Thoracic aorta (tissue), 2 donors: ENCODE results near the gene ZNF789. TPM values are rescaled to one million over a fixed set of nuclear protein-coding genes. Genes with fewer than 3 reads are reported as not detected.

Experiments used
- ATAC-seq: fragments of 150-250 bp; one replicate; pipeline ENCODE4 v1.8.0; 2017; ENCODE audit warnings: low read depth; ENCODE audit not compliant: insufficient number of reproducible peaks, low FRiP score
- DNase-seq: peaks from one replicate; pipeline ENCODE4 v3.0.0-alpha.2; 2020; ENCODE audit warnings: low spot score
- H3K27ac ChIP-seq, 2 donors: fragments of 200-600 bp; sonication (generic); 1 replicate in 1 of 2; 2 replicates in 1 of 2; pipeline ENCODE4 v1.5.1; 2016; ENCODE audit warnings: mild to moderate bottlenecking in 2 of 2, moderate library complexity in 2 of 2
- H3K27me3 ChIP-seq: fragments of 200-600 bp; sonication (generic); replicated peaks from 2 replicates; pipeline ENCODE4 v1.6.0; 2016; ENCODE audit warnings: mild to moderate bottlenecking; ENCODE audit not compliant: insufficient read depth
- H3K36me3 ChIP-seq: fragments of 200-600 bp; sonication (generic); one replicate; pipeline ENCODE4 v1.5.1; 2016
- H3K4me1 ChIP-seq, 2 donors: fragments of 200-600 bp; sonication (generic); 1 replicate in 1 of 2; 2 replicates in 1 of 2; pipeline versions ENCODE4 v1.5.1 to v1.6.0; 2016; ENCODE audit warnings: low read depth in 2 of 2, mild to moderate bottlenecking in 1 of 2; ENCODE audit not compliant: control insufficient read depth in 1 of 2
- H3K4me3 ChIP-seq: fragments of 200-600 bp; sonication (generic); 2 replicates; pipeline ENCODE4 v1.5.1; 2016; ENCODE audit warnings: mild to moderate bottlenecking
- H3K9me3 ChIP-seq: fragments of 200-600 bp; sonication (generic); 2 replicates; pipeline ENCODE4 v1.5.1; 2016
- CTCF ChIP-seq: fragments of 200-600 bp; sonication (generic); IDR thresholded peaks from one replicate; pipeline ENCODE4 v1.5.1; 2019; ENCODE audit warnings: antibody characterized with exemption
- total RNA-seq, 2 donors: library from RNA; depleted of rRNA; stranded (reverse); fragments of >200 nt; gene quantifications; one replicate each; pipeline versions ENCODE4 v1.1.0 to v1.2.3, GENCODE V29; 2016

The ZNF789 gene
- total RNA-seq, 2 donors from 2014 or later = 3.5 to 12.4 TPM

- Histone ChIP-seq H3K9me3 (no peaks in the 10 kb centered on the region), H3K36me3 (peaks cover 88% of the 10 kb centered on the region), H3K4me3 (no peak overlapping the region), H3K4me1 (no peaks in the 10 kb centered on the region), H3K27me3 (no peaks in the 10 kb centered on the region), H3K27ac (no peak overlapping the region)
- no peak for DNase-seq
- no peak for TF ChIP-seq CTCF
- no peak for ATAC-seq
Observed at GRCh38 chr7:99453105-99453504, 19.6 kb upstream of the ZNF789 start.

GRCh38 chr7:99455874-99456273 lies 16.8 kb upstream of the ZNF789 start:
- Histone ChIP-seq H3K9me3 (no peaks in the 10 kb centered on the region), H3K27me3 (no peaks in the 10 kb centered on the region), H3K27ac (no peak overlapping the region), H3K36me3 (peaks cover 76% of the 10 kb centered on the region), H3K4me3 (no peak overlapping the region), H3K4me1 (no peaks in the 10 kb centered on the region)
- DNase-seq (no peak), ATAC-seq (no peak)
- TF ChIP-seq CTCF = no peak

- H3K9me3 ChIP-seq = no peaks in the 10 kb centered on the region
- H3K27ac ChIP-seq = no peak overlapping the region
- H3K4me3 ChIP-seq = no peak overlapping the region
- DNase-seq (no peak), ATAC-seq (no peak)
- peaks cover 72% of the 10 kb centered on the region for H3K36me3 ChIP-seq
- H3K4me1 ChIP-seq = no peaks in the 10 kb centered on the region
- TF ChIP-seq CTCF = no peak
- H3K27me3 ChIP-seq = no peaks in the 10 kb centered on the region
Observed at GRCh38 chr7:99456288-99456687, 16.4 kb upstream of the ZNF789 start.

- Histone ChIP-seq H3K4me1 (no peaks in the 10 kb centered on the region), H3K4me3 (no peak overlapping the region), H3K27me3 (no peaks in the 10 kb centered on the region), H3K36me3 (peaks cover 64% of the 10 kb centered on the region), H3K9me3 (no peaks in the 10 kb centered on the region), H3K27ac (no peak overlapping the region)
- DNase-seq (no peak), ATAC-seq (no peak)
- no peak for TF ChIP-seq CTCF
Observed at GRCh38 chr7:99457050-99457649, 15.5 kb upstream of the ZNF789 start.

GRCh38 chr7:99457650-99458493 lies 14.8 kb upstream of the ZNF789 start:
- H3K27me3 ChIP-seq = no peaks in the 10 kb centered on the region
- DNase-seq = no peak
- H3K4me1 ChIP-seq = no peaks in the 10 kb centered on the region
- no peak for ATAC-seq
- peaks cover 57% of the 10 kb centered on the region for H3K36me3 ChIP-seq
- H3K27ac ChIP-seq = no peak overlapping the region
- no peak for TF ChIP-seq CTCF
- H3K9me3 ChIP-seq = no peaks in the 10 kb centered on the region
- no peak overlapping the region for H3K4me3 ChIP-seq
